Fibroblast of villous mesenchyme (primary cell): ENCODE results near the gene RHOBTB3. TPM values are rescaled to one million over a fixed set of nuclear protein-coding genes. Genes with fewer than 3 reads are reported as not detected.

Source experiments
- DNase-seq: peaks from one replicate; pipeline ENCODE4 v3.0.0-alpha.2; 2010; ENCODE audit warnings: low read depth
- H3K4me3 ChIP-seq: 2 replicates; pipeline ENCODE4 v1.5.1; 2011; ENCODE audit warnings: low read depth, mild to moderate bottlenecking, low read length
- CTCF ChIP-seq: IDR thresholded peaks from 2 replicates; pipeline ENCODE4 v1.5.1; 2012; ENCODE audit warnings: low read depth, mild to moderate bottlenecking, low read length; ENCODE audit not compliant: insufficient read depth
- total RNA-seq: library from RNA; depleted of rRNA; stranded (reverse); fragments of >200 nt; gene quantifications from 2 replicates; pipeline ENCODE4 v1.2.3, GENCODE V29; 2012

RHOBTB3 gene
- total RNA-seq, 1 donor: 720 TPM

GRCh38 chr5:95779611-95780010 lies 48.5 kb downstream of the RHOBTB3 start:
- peak; percentile 75 for DNase-seq
- TF ChIP-seq CTCF: no peak
- H3K4me3 ChIP-seq: no peak overlapping the region

GRCh38 chr5:95780597-95780996 lies 49.5 kb downstream of the RHOBTB3 start:
- no peak for DNase-seq

DNA sequence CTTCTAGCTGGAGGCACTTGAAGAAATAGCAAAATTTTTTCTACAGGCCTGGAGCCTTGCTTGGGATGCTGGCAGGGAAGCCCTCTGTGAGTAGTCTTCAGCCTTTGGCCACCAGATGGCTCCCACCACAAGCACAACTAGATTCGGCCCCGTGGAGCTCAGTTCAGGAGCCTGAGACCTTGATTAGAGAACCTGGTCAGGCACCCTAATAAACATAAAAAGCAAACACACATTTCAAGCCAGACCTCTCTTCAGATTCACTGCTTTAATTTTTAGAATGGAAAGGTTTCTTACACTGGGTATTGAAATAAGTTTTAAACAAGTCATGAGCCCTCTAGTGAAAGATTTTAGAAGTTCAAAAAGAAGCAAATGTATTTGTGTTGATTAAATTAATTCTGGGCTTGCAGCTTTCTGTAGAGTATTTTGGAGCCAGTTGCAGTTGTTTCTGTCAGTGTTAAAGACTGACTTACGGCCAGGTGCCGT lies 50.0 kb downstream of the RHOBTB3 start:
- peak; percentile 92 for TF ChIP-seq CTCF
- H3K4me3 ChIP-seq: no peak overlapping the region
- DNase-seq: peak; percentile 90

More at GRCh38 chr5:95780597-95780996, 49.5 kb downstream of the RHOBTB3 start:
- no peak for TF ChIP-seq CTCF
- no peak overlapping the region for H3K4me3 ChIP-seq

DNA sequence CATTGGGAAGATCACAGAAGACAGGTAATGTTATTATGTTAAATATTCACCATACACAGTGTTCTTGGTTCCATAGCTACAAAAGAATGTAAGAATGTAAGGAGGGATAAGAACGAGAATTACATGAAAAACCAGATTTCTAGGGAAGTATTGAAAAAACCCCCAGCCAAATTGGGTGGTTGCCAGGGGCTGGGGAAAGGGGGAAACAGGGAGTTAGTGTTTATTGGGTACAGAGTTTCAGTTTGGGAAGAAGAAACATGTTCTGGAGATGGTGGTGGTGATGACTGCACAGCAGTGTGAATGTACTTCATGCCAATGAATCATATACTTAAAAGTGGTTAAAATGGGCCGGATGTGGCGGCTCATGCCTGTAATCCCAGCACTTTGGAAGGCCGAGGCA lies 51.0 kb downstream of the RHOBTB3 start:
- no peak for TF ChIP-seq CTCF
- H3K4me3 ChIP-seq: no peak overlapping the region
- DNase-seq: no peak

- no peak overlapping the region for H3K4me3 ChIP-seq
- no peak for DNase-seq
- no peak for TF ChIP-seq CTCF
Measured at GRCh38 chr5:95783661-95784060, 52.5 kb downstream of the RHOBTB3 start.

DNA sequence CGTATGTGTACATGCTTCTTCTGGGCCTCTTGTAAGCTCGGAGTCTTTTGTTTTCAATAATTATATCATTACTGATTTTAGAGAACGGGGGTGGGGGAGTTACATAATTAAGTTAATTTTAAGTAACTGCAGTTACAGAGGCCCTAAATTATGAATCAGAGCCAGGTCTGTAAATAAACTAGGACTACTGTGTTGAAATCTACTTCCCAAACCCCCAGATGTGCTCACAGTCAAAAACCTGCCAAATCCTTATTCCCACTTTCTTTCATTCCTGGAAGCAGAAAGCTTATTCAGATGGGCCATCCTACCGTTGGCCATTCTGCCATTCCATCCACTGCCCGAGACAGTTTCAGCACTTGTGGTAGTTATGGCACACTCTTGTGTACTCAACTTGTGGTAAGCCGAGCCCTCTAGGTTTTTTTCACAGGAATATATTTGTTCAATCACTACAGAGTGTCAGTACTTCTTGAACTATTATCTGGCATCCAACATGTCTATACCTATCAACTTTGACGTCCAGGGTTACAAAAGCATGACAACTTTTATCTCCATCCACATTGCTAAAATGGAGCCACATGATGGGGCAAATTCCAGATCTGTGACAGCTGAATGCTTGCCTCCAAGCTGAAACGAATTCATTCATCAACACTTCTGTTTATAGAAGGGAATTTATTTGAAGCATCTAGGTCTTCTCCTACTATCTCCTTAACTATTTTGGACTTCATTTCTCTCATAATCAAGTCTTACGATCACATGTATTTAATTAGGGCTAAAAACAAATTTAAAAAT lies 53.6 kb downstream of the RHOBTB3 start:
- H3K4me3 ChIP-seq: no peak overlapping the region
- DNase-seq: peak; percentile 62

More for the DNA sequence above, 53.6 kb downstream of the RHOBTB3 start:
- TF ChIP-seq CTCF: no peak
